Measurements from ENCODE around the gene SKAP1. TPM values are rescaled to one million over a fixed set of nuclear protein-coding genes. Genes with fewer than 3 reads are reported as not detected.

Gene SKAP1
- polyA plus RNA-seq, 3 donors, result 0.13 to 1.0 (median 0.52) TPM

GRCh38 chr17:48443712-48444111 lies 13.7 kb upstream of the SKAP1 start:
- WGBS (ENCODE audit: insufficient coverage), result 100% methylated on average over 1 of the region's 5 CpGs
- no peak overlapping the region for H3K27ac ChIP-seq (ENCODE audit: low read depth in 1 of 2, low read length in 2 of 2)
- TF ChIP-seq CTCF (IDR thresholded peaks at IDR 0.05), result no peak

GRCh38 chr17:48442819-48443218 lies 12.8 kb upstream of the SKAP1 start:
- Mint-ChIP-seq H3K4me1 (peaks cover 17% of the 10 kb centered on the region), H3K27ac (no peak overlapping the region), H3K27me3 (ENCODE audit: low read depth in 3 of 3) (peaks cover 25 to 45% (median 26%) of the 10 kb centered on the region in 3 donors), H3K9me3 (peaks cover 1 to 6% (median 3%) of the 10 kb centered on the region in 7 donors), H3K4me3 (peak overlapping the region in 1 of 2 donors; percentile 40), H3K36me3 (no peaks in the 10 kb centered on the region)
- intact Hi-C loops (cut with micrococcal nuclease), result no loop called here
- Histone ChIP-seq H3K4me3 (replicated peaks in 1 of 3; ENCODE audit: low read depth in 2 of 3, low read length in 3 of 3) (no peak overlapping the region), H3K27me3 (ENCODE audit: control insufficient read depth in 2 of 2, insufficient read depth in 2 of 2, low read length in 2 of 2) (peaks cover 17 to 27% of the 10 kb centered on the region in 2 donors), H3K9ac (ENCODE audit: insufficient read depth, low read length, poor library complexity, severe bottlenecking) (no peak overlapping the region), H3K79me2 (ENCODE audit: insufficient read depth, low read length) (no peaks in the 10 kb centered on the region), H3K9me3 (replicated peaks in 1 of 2; ENCODE audit: control insufficient read depth in 1 of 2, insufficient read depth in 1 of 2, low read length in 2 of 2) (no peaks in the 10 kb centered on the region), H2AFZ (ENCODE audit: insufficient read depth, low read depth, low read length, poor library complexity, severe bottlenecking) (no peak overlapping the region), H3K4me1 (ENCODE audit: control insufficient read depth in 1 of 2, insufficient read depth in 2 of 2, low read length in 2 of 2) (peaks cover 6 to 7% of the 10 kb centered on the region in 2 donors), H3K36me3 (replicated peaks in 1 of 2; ENCODE audit: control insufficient read depth in 1 of 2, insufficient read depth in 2 of 2, low read length in 2 of 2) (no peaks in the 10 kb centered on the region), H3K4me2 (replicated peaks; ENCODE audit: extremely low read depth, low read length, poor library complexity, severe bottlenecking) (no peak overlapping the region), H3K27ac (ENCODE audit: low read depth in 1 of 2, low read length in 2 of 2) (no peak overlapping the region), H4K20me1 (ENCODE audit: insufficient read depth, low read length) (no peaks in the 10 kb centered on the region)
- DNase-seq, result peak in 2 of 3 donors; percentile 14 to 42
- TF ChIP-seq CTCF (IDR thresholded peaks at IDR 0.05), result no peak
- 2% methylated on average over 3 of the region's 3 CpGs for WGBS (ENCODE audit: insufficient coverage)

More at GRCh38 chr17:48443712-48444111, 13.7 kb upstream of the SKAP1 start:
- no peaks in the 10 kb centered on the region for H3K79me2 ChIP-seq (ENCODE audit: insufficient read depth, low read length)
- no peaks in the 10 kb centered on the region for H3K36me3 ChIP-seq (replicated peaks in 1 of 2; ENCODE audit: control insufficient read depth in 1 of 2, insufficient read depth in 2 of 2, low read length in 2 of 2)
- peaks cover 23 to 46% (median 25%) of the 10 kb centered on the region in 3 donors for H3K27me3 Mint-ChIP-seq (ENCODE audit: low read depth in 3 of 3)
- peaks cover 17% of the 10 kb centered on the region for H3K4me1 Mint-ChIP-seq
- no peak for DNase-seq
- no peaks in the 10 kb centered on the region for H4K20me1 ChIP-seq (ENCODE audit: insufficient read depth, low read length)
- no peak overlapping the region for H3K4me3 Mint-ChIP-seq
- H3K4me3 ChIP-seq (replicated peaks in 1 of 3; ENCODE audit: low read depth in 2 of 3, low read length in 3 of 3), result no peak overlapping the region
- H3K36me3 Mint-ChIP-seq, result no peaks in the 10 kb centered on the region
- H3K4me2 ChIP-seq (replicated peaks; ENCODE audit: extremely low read depth, low read length, poor library complexity, severe bottlenecking), result no peak overlapping the region
- intact Hi-C loops (cut with micrococcal nuclease), result no loop called here
- H3K27me3 ChIP-seq (ENCODE audit: control insufficient read depth in 2 of 2, insufficient read depth in 2 of 2, low read length in 2 of 2), result peaks cover 16 to 24% of the 10 kb centered on the region in 2 donors
- H2AFZ ChIP-seq (ENCODE audit: insufficient read depth, low read depth, low read length, poor library complexity, severe bottlenecking), result no peak overlapping the region
- H3K9me3 Mint-ChIP-seq, result peaks cover 1 to 6% (median 3%) of the 10 kb centered on the region in 7 donors
- no peaks in the 10 kb centered on the region for H3K9me3 ChIP-seq (replicated peaks in 1 of 2; ENCODE audit: control insufficient read depth in 1 of 2, insufficient read depth in 1 of 2, low read length in 2 of 2)
- peaks cover 6 to 7% of the 10 kb centered on the region in 2 donors for H3K4me1 ChIP-seq (ENCODE audit: control insufficient read depth in 1 of 2, insufficient read depth in 2 of 2, low read length in 2 of 2)
- H3K9ac ChIP-seq (ENCODE audit: insufficient read depth, low read length, poor library complexity, severe bottlenecking), result no peak overlapping the region
- no peak overlapping the region for H3K27ac Mint-ChIP-seq
